ENCODE measurements around the gene TUBA3E.
"Not testable (repeated sequence)": the region's sequence is repeated elsewhere in the genome, so short reads cannot be mapped to it uniquely, and the experiment has no call there.

DNA sequence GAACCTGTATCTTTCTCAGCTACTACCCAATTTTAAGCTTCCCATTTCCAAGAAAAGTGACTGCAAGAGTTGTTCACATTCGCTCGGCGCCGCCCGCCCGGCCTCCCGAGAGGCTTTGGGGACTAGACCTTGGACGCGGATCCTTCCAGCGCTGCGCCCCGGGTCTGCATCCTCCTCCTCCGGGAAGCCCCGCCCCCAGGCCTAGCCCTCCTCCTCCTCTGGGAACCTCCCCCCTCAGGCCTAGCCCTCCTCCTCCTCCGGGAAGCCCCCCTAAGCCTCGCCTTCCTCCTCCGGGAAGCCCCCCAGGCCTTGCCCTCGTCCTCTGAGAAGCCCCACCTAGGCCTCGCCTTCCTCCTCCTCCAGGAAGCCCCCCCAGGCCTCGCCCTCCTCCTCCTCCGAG lies 29.8 kb upstream of the TUBA3E start:
- TF ChIP-seq, protein P1, sequence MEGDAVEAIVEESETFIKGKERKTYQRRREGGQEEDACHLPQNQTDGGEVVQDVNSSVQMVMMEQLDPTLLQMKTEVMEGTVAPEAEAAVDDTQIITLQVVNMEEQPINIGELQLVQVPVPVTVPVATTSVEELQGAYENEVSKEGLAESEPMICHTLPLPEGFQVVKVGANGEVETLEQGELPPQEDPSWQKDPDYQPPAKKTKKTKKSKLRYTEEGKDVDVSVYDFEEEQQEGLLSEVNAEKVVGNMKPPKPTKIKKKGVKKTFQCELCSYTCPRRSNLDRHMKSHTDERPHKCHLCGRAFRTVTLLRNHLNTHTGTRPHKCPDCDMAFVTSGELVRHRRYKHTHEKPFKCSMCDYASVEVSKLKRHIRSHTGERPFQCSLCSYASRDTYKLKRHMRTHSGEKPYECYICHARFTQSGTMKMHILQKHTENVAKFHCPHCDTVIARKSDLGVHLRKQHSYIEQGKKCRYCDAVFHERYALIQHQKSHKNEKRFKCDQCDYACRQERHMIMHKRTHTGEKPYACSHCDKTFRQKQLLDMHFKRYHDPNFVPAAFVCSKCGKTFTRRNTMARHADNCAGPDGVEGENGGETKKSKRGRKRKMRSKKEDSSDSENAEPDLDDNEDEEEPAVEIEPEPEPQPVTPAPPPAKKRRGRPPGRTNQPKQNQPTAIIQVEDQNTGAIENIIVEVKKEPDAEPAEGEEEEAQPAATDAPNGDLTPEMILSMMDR (conservative IDR thresholded peaks at IDR 0.05 in 1 of 2, IDR thresholded peaks at IDR 0.05 in 1 of 2; ENCODE audit: low read depth in 1 of 2, low read length in 2 of 2): not testable (repeated sequence)
- not testable (repeated sequence) for TF ChIP-seq EZH2 (IDR thresholded peaks at IDR 0.05; ENCODE audit: low read length, missing control alignments)

All from fibroblast of lung (primary cell).